ENCODE measurements around the gene ARF5.
A peak's percentile ranks its signal among the peaks of the same experiment; 100 is the strongest.

The ARF5 gene

DNA sequence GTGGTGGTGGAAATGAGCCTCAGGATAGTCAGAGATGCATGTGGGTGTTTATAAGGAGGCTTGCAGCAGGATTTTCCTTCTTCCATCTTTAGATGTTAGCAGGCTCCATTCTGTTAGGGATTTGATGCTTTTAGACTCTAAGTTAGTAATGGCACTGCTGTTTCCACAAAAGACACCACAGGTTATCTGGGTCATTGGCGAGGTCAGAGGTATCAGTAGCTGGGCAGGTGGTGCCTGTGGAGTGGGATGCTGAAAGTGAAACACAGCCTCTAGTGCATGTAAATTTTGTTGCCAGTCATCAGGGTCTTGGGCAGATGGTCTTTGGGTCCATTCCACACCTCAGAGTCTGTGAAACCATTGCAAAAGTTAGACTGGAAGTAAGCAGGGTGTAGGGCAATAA, 30.6 kb downstream of the ARF5 start:
- TF ChIP-seq CTCF (IDR thresholded peaks at IDR 0.05; ENCODE audit: borderline replicate concordance, insufficient read depth, low read depth, low read length): no peak
- no peak overlapping the region for H3K4me3 ChIP-seq (ENCODE audit: low read depth, low read length)

DNA sequence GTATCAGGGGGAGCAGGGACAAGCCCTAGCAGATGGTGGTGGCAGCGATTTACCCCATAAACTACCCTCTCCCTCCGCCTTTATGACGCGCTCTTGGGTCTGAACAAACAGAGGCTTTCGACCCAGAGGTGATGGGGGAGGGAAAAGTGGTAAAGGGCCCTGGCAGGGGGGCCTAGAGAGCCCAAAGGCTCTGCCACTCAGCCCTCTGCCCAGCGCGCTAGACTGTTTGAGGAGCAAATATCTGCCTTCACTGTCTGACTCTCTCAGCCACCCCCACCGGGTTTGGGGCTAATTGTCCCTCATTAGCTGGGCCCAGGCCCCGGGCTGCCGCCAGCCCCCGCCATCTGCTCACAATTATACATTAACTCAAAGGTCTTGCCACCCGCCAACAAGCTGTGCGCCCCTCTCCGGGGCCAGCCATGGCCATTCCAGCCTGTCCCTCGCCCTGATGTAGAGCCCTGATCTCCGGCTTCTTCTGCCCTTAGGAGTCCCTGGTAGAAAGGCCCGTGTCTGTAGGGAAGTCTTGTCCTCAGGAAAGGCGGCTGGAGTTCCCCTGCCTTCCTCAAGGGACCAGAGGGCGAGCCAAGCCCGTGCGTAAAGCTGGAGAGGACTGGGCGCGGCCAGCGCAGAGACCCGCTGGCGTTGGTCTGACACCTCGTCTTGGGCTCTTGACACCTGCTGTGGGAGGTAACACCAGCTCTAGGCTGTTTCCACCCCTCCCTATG, 31.6 kb downstream of the ARF5 start:
- no peak for TF ChIP-seq CTCF (IDR thresholded peaks at IDR 0.05; ENCODE audit: borderline replicate concordance, insufficient read depth, low read depth, low read length)
- H3K4me3 ChIP-seq (ENCODE audit: low read depth, low read length): no peak overlapping the region

GRCh38 chr7:127620406-127621233, 32.4 kb downstream of the ARF5 start:
- TF ChIP-seq CTCF (IDR thresholded peaks at IDR 0.05; ENCODE audit: borderline replicate concordance, insufficient read depth, low read depth, low read length): no peak
- no peak overlapping the region for H3K4me3 ChIP-seq (ENCODE audit: low read depth, low read length)

DNA sequence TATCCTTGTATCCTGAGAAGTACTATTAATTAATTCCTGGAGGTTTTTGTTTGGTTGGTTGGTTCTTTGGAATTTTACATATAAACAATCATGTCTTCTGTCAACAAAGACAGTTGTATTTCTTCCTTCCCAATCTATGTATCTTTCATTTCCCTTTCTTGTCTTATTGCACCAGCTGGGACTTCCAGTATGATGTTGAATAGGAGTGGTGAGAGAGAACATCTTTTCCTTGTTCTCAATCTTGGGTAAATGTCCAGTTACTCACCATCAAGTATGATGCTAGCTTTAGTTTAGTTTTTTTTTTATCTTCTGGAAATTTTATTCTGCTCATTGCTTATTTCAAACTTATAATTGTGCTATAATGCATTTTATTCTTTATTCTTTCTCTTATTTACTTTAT, 37.1 kb downstream of the ARF5 start:
- TF ChIP-seq CTCF (IDR thresholded peaks at IDR 0.05; ENCODE audit: borderline replicate concordance, insufficient read depth, low read depth, low read length): no peak
- no peak overlapping the region for H3K4me3 ChIP-seq (ENCODE audit: low read depth, low read length)

DNA sequence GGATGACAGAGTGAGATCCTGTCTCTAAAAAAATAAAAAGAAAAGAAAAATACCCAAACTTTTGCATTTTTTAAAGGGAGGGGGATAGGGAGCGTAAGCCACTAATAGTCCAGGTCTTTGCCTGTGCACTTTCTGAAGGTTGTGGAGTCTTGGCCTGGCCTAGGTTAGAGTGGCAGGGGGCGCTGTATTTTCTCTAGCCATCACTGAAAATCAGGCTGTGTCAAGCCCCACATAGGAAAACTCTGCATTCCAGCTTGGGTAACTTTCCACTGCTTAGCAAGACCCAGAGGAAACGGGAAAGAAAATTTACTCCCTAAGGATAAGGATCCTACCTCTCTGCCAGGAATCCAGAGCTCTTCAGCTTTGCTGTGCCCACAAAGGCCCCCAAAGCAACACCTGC, 40.2 kb downstream of the ARF5 start:
- peak; percentile 17; the same call in 1 of the 2 replicates for TF ChIP-seq CTCF (IDR thresholded peaks at IDR 0.05; ENCODE audit: borderline replicate concordance, insufficient read depth, low read depth, low read length)
- H3K4me3 ChIP-seq (ENCODE audit: low read depth, low read length): no peak overlapping the region

DNA sequence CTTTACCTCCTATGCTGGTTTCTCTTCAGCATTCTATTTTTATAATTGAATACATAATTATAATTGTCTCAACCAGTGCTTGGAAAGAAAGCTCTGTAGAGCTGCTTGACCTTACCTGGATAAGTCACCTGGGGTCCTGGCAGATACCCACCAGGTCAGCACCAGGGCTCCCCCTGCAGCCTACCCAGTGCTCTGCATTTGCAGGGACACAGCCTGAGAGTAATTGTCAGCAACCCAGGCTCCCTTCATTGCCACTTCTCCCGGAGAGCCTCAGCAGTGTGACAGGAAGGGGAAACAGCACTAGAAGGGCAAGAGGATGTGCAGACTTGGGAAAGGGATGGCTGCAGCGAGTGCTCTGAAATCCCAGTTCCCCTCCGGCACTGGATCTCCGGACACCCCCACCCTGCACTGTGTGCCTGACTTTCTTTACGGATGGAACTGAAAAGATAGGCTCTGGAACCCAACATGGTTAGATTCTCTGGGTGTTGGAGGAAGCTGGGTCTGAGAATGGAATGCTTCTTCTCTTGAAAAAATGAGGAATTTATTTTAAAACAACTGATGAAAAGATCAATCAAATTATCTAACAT, 41.1 kb downstream of the ARF5 start:
- H3K4me3 ChIP-seq (ENCODE audit: low read depth, low read length): no peak overlapping the region
- TF ChIP-seq CTCF (IDR thresholded peaks at IDR 0.05; ENCODE audit: borderline replicate concordance, insufficient read depth, low read depth, low read length): peak; percentile 68; the same call in 1 of the 2 replicates

All from GM12875 (cell line).